ENCODE results near the gene PHACTR3. TPM values are rescaled to one million over a fixed set of nuclear protein-coding genes. Genes with fewer than 3 reads are reported as not detected.

The PHACTR3 gene
- total and polyA plus RNA-seq, 2 experiments from 2014 or later: 0.45 to 0.61 TPM

DNA sequence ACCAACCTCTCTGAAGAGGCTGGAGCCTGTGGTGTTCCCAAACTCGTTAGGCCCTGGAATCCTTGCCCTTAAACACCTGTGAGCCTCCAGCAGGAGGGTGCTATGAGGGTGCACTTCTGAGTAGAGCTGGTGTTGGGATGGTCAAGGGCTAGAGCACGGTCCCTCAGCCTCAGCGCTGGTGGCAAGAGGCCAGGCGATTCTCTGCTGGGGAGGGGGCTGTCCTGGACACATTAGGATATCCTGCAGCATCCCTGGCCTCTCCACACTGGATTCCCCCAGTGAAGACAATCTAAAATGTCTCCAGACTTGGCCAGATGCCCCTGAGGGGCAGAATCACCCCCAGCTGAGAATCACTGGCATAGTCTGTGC is 171.3 kb downstream of the PHACTR3 start:
- Mint-ChIP-seq H3K36me3 (ENCODE audit: low read depth) (no peaks in the 10 kb centered on the region), H3K9me3 (no peaks in the 10 kb centered on the region; the same call in 2 of the 3 replicates), H3K4me1 (peaks cover 2% of the 10 kb centered on the region; the same call in 1 of the 3 replicates), H3K4me3 (no peak overlapping the region), H3K27me3 (ENCODE audit: insufficient read depth, low read depth, poor library complexity) (peaks cover 5% of the 10 kb centered on the region), H3K27ac (no peak overlapping the region)
- Histone ChIP-seq H3K4me1 (ENCODE audit: insufficient read depth) (no peaks in the 10 kb centered on the region), H3K9me2 (ENCODE audit: insufficient read depth) (no peaks in the 10 kb centered on the region), H3K79me2 (replicated peaks; ENCODE audit: insufficient read depth) (no peaks in the 10 kb centered on the region), H3K4me3 (no peak overlapping the region), H3K27me3 (ENCODE audit: insufficient read depth) (no peaks in the 10 kb centered on the region), H4K20me1 (replicated peaks; ENCODE audit: insufficient read depth) (no peaks in the 10 kb centered on the region), H3F3A (replicated peaks; ENCODE audit: low read depth) (no peaks in the 10 kb centered on the region), H3K4me2 (no peak overlapping the region), H3K36me3 (ENCODE audit: insufficient read depth) (no peaks in the 10 kb centered on the region), H2AFZ (no peak overlapping the region), H3K27ac (ENCODE audit: low read depth) (no peak overlapping the region)
- DNase-seq (ENCODE audit: low spot score): no peak
- TF ChIP-seq, protein P1, sequence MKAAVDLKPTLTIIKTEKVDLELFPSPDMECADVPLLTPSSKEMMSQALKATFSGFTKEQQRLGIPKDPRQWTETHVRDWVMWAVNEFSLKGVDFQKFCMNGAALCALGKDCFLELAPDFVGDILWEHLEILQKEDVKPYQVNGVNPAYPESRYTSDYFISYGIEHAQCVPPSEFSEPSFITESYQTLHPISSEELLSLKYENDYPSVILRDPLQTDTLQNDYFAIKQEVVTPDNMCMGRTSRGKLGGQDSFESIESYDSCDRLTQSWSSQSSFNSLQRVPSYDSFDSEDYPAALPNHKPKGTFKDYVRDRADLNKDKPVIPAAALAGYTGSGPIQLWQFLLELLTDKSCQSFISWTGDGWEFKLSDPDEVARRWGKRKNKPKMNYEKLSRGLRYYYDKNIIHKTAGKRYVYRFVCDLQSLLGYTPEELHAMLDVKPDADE (IDR thresholded peaks at IDR 0.05): no peak
- no peak for TF ChIP-seq EZH2 (IDR thresholded peaks at IDR 0.05; ENCODE audit: low read depth, unreplicated experiment)
- no peak for TF ChIP-seq ZNF114 (CRISPR knock-in tag; IDR thresholded peaks at IDR 0.05)
- TF ChIP-seq POLR2AphosphoS5 (IDR thresholded peaks at IDR 0.05; ENCODE audit: low read depth): no peak
- TF ChIP-seq STAT1 (IDR thresholded peaks at IDR 0.05; ENCODE audit: unreplicated experiment): no peak
- TF ChIP-seq REST (IDR thresholded peaks at IDR 0.05; ENCODE audit: unreplicated experiment): no peak
- TF ChIP-seq, protein P2, sequence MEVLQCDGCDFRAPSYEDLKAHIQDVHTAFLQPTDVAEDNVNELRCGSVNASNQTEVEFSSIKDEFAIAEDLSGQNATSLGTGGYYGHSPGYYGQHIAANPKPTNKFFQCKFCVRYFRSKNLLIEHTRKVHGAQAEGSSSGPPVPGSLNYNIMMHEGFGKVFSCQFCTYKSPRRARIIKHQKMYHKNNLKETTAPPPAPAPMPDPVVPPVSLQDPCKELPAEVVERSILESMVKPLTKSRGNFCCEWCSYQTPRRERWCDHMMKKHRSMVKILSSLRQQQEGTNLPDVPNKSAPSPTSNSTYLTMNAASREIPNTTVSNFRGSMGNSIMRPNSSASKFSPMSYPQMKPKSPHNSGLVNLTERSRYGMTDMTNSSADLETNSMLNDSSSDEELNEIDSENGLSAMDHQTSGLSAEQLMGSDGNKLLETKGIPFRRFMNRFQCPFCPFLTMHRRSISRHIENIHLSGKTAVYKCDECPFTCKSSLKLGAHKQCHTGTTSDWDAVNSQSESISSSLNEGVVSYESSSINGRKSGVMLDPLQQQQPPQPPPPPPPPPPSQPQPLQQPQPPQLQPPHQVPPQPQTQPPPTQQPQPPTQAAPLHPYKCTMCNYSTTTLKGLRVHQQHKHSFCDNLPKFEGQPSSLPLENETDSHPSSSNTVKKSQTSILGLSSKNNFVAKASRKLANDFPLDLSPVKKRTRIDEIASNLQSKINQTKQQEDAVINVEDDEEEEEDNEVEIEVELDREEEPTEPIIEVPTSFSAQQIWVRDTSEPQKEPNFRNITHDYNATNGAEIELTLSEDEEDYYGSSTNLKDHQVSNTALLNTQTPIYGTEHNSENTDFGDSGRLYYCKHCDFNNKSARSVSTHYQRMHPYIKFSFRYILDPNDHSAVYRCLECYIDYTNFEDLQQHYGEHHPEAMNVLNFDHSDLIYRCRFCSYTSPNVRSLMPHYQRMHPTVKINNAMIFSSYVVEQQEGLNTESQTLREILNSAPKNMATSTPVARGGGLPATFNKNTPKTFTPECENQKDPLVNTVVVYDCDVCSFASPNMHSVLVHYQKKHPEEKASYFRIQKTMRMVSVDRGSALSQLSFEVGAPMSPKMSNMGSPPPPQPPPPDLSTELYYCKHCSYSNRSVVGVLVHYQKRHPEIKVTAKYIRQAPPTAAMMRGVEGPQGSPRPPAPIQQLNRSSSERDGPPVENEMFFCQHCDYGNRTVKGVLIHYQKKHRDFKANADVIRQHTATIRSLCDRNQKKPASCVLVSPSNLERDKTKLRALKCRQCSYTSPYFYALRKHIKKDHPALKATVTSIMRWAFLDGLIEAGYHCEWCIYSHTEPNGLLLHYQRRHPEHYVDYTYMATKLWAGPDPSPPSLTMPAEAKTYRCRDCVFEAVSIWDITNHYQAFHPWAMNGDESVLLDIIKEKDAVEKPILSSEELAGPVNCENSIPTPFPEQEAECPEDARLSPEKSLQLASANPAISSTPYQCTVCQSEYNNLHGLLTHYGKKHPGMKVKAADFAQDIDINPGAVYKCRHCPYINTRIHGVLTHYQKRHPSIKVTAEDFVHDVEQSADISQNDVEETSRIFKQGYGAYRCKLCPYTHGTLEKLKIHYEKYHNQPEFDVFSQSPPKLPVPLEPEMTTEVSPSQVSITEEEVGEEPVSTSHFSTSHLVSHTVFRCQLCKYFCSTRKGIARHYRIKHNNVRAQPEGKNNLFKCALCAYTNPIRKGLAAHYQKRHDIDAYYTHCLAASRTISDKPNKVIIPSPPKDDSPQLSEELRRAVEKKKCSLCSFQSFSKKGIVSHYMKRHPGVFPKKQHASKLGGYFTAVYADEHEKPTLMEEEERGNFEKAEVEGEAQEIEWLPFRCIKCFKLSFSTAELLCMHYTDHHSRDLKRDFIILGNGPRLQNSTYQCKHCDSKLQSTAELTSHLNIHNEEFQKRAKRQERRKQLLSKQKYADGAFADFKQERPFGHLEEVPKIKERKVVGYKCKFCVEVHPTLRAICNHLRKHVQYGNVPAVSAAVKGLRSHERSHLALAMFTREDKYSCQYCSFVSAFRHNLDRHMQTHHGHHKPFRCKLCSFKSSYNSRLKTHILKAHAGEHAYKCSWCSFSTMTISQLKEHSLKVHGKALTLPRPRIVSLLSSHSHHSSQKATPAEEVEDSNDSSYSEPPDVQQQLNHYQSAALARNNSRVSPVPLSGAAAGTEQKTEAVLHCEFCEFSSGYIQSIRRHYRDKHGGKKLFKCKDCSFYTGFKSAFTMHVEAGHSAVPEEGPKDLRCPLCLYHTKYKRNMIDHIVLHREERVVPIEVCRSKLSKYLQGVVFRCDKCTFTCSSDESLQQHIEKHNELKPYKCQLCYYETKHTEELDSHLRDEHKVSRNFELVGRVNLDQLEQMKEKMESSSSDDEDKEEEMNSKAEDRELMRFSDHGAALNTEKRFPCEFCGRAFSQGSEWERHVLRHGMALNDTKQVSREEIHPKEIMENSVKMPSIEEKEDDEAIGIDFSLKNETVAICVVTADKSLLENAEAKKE (CRISPR knock-in tag; IDR thresholded peaks at IDR 0.05): no peak
- no peak for TF ChIP-seq JUNB (IDR thresholded peaks at IDR 0.05; ENCODE audit: unreplicated experiment)
- no peak for TF ChIP-seq CREB1 (CRISPR knock-in tag; IDR thresholded peaks at IDR 0.05; ENCODE audit: low read depth)
- no peak for TF ChIP-seq EZH2phosphoT487 (IDR thresholded peaks at IDR 0.05; ENCODE audit: unreplicated experiment)
- TF ChIP-seq NANOG (IDR thresholded peaks at IDR 0.05; ENCODE audit: borderline replicate concordance): no peak
- TF ChIP-seq ZNF331 (CRISPR knock-in tag; IDR thresholded peaks at IDR 0.05; ENCODE audit: low read depth): no peak
- TF ChIP-seq, protein P3, sequence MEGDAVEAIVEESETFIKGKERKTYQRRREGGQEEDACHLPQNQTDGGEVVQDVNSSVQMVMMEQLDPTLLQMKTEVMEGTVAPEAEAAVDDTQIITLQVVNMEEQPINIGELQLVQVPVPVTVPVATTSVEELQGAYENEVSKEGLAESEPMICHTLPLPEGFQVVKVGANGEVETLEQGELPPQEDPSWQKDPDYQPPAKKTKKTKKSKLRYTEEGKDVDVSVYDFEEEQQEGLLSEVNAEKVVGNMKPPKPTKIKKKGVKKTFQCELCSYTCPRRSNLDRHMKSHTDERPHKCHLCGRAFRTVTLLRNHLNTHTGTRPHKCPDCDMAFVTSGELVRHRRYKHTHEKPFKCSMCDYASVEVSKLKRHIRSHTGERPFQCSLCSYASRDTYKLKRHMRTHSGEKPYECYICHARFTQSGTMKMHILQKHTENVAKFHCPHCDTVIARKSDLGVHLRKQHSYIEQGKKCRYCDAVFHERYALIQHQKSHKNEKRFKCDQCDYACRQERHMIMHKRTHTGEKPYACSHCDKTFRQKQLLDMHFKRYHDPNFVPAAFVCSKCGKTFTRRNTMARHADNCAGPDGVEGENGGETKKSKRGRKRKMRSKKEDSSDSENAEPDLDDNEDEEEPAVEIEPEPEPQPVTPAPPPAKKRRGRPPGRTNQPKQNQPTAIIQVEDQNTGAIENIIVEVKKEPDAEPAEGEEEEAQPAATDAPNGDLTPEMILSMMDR (conservative IDR thresholded peaks at IDR 0.05; ENCODE audit: low read depth in 2 of 2): no peak
- no peak for ATAC-seq
